Smooth muscle cell (in vitro differentiated cells): ENCODE results near the gene ZNRF2. TPM values are rescaled to one million over a fixed set of nuclear protein-coding genes. Genes with fewer than 3 reads are reported as not detected.
A peak's percentile ranks its signal among the peaks of the same experiment; 100 is the strongest.

Source experiments
- DNase-seq: peaks from one replicate; lab custom pipeline; 2025; ENCODE audit not compliant: unreplicated experiment; lab: John Stamatoyannopoulos, UW
- H2AFZ ChIP-seq: fragments of 200-600 bp; sonication (generic); 2 replicates; pipeline ENCODE4 v1.6.0; 2016; ENCODE audit warnings: antibody characterized with exemption, low read depth, mild to moderate bottlenecking
- H3F3A ChIP-seq: fragments of 200-600 bp; sonication (generic); 2 replicates; pipeline ENCODE4 v1.6.0; 2017; ENCODE audit warnings: antibody characterized with exemption, low read depth
- H3K27ac ChIP-seq: fragments of 200-600 bp; sonication (generic); 2 replicates; pipeline ENCODE4 v1.5.1; 2016; ENCODE audit warnings: low read depth, mild to moderate bottlenecking
- H3K27me3 ChIP-seq: fragments of 200-600 bp; sonication (generic); 2 replicates; pipeline ENCODE4 v1.6.1; 2016; ENCODE audit warnings: low read depth, mild to moderate bottlenecking
- H3K36me3 ChIP-seq: fragments of 200-600 bp; sonication (generic); 2 replicates; pipeline ENCODE4 v1.5.1; 2016; ENCODE audit warnings: low read depth
- H3K4me1 ChIP-seq: fragments of 200-600 bp; sonication (generic); 2 replicates; pipeline ENCODE4 v1.5.1; 2016; ENCODE audit warnings: low read depth
- H3K4me2 ChIP-seq: fragments of 200-600 bp; sonication (generic); 2 replicates; pipeline ENCODE4 v1.6.0; 2016; ENCODE audit warnings: mild to moderate bottlenecking
- H3K4me3 ChIP-seq: fragments of 200-600 bp; sonication (generic); 2 replicates; pipeline ENCODE4 v1.5.1; 2016; ENCODE audit warnings: mild to moderate bottlenecking
- H3K79me2 ChIP-seq: fragments of 200-600 bp; sonication (generic); 2 replicates; pipeline ENCODE4 v1.6.0; 2016; ENCODE audit warnings: low read depth, mild to moderate bottlenecking
- H3K9ac ChIP-seq: fragments of 200-600 bp; sonication (generic); 2 replicates; pipeline ENCODE4 v1.6.0; 2016; ENCODE audit warnings: low read depth
- H3K9me3 ChIP-seq: fragments of 200-600 bp; sonication (generic); replicated peaks from 2 replicates; pipeline ENCODE4 v1.5.1; 2016; ENCODE audit warnings: low read depth
- H4K20me1 ChIP-seq: fragments of 200-600 bp; sonication (generic); 2 replicates; pipeline ENCODE4 v1.6.0; 2016; ENCODE audit warnings: low read depth
- WGBS: methylation state at CpG from one replicate; pipeline ENCODE4 v1.1.7; 2016; ENCODE audit warnings: low lambda C conversion rate; 5-methylcytosine and 5-hydroxymethylcytosine counted together
- polyA plus RNA-seq: library from polyadenylated mRNA; unstranded; fragments of >200 nt; fragmentation: Nextera tagmentation; extraction: Ambion mirVana; gene quantifications from 2 replicates; pipeline ENCODE4 v1.2.1, GENCODE V29; 2016
- total RNA-seq: library from RNA; depleted of rRNA; stranded (reverse); fragments of >200 nt; gene quantifications from 2 replicates; pipeline ENCODE4 v1.2.3, GENCODE V29; 2014
- TF ChIP-seq, protein P1 (sequence below): fragments of 200-600 bp; sonication (generic); IDR thresholded peaks from 2 replicates; pipeline ENCODE4 v1.5.1; 2017; ENCODE audit warnings: borderline replicate concordance, mild to moderate bottlenecking, antibody characterized with exemption; ENCODE audit not compliant: insufficient read depth, poor library complexity, severe bottlenecking

ZNRF2 gene
- total and polyA plus RNA-seq, 2 experiments from 2014 or later, result 2.1 to 13.5 TPM

DNA sequence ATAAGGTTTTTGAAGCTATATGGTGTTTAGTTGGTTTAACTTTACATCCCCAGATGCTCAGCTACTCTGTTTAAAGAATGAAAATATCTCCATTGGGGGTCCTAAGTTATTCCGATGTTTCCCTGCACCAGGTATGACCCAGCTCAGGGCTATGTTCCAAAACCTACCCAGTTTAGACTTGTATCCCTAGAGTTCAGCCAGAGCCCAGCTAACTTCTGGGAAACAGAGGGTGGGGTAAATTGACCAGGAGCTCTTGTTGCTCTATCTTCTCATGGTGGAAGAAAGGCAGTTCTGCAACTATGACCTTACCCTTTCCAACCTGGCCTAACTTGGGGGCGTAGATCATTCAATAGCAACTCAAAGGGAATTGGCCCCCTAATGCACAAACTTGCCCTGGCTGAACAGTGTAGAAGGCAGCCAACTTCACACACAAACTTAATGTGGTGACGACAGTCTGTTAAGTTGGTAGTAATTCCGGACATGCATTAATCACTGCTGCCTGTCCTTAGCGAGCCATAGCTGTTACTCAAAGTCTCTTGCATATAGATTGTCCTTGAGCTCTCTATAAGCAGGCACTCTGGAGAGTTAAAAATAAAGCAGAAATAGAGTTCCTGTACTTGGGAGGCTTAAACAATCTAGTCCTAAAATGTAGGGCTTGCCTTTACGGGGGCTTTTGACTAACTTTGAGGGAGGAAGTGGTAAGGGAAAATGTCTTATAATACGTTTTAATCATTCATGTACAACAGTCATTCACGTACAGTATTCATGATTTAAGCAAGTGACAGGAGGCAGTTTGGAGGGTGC is 5.3 kb upstream of the ZNRF2 start:
- H3K79me2 ChIP-seq, result no peaks in the 10 kb centered on the region
- no peak overlapping the region for H3K4me3 ChIP-seq
- H3K9me3 ChIP-seq, result no peaks in the 10 kb centered on the region
- WGBS, result 67% methylated on average over 8 of the region's 8 CpGs
- no peaks in the 10 kb centered on the region for H3K36me3 ChIP-seq
- no peak overlapping the region for H2AFZ ChIP-seq
- H4K20me1 ChIP-seq, result no peaks in the 10 kb centered on the region
- H3K4me1 ChIP-seq, result peaks cover 14% of the 10 kb centered on the region
- DNase-seq, result no peak
- TF ChIP-seq, protein P1, sequence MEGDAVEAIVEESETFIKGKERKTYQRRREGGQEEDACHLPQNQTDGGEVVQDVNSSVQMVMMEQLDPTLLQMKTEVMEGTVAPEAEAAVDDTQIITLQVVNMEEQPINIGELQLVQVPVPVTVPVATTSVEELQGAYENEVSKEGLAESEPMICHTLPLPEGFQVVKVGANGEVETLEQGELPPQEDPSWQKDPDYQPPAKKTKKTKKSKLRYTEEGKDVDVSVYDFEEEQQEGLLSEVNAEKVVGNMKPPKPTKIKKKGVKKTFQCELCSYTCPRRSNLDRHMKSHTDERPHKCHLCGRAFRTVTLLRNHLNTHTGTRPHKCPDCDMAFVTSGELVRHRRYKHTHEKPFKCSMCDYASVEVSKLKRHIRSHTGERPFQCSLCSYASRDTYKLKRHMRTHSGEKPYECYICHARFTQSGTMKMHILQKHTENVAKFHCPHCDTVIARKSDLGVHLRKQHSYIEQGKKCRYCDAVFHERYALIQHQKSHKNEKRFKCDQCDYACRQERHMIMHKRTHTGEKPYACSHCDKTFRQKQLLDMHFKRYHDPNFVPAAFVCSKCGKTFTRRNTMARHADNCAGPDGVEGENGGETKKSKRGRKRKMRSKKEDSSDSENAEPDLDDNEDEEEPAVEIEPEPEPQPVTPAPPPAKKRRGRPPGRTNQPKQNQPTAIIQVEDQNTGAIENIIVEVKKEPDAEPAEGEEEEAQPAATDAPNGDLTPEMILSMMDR, result no peak
- H3K27me3 ChIP-seq, result peaks cover 2% of the 10 kb centered on the region
- peak overlapping the region; percentile 15 for H3K4me2 ChIP-seq
- no peak overlapping the region for H3K27ac ChIP-seq
- H3K9ac ChIP-seq, result no peak overlapping the region
- H3F3A ChIP-seq, result no peaks in the 10 kb centered on the region

DNA sequence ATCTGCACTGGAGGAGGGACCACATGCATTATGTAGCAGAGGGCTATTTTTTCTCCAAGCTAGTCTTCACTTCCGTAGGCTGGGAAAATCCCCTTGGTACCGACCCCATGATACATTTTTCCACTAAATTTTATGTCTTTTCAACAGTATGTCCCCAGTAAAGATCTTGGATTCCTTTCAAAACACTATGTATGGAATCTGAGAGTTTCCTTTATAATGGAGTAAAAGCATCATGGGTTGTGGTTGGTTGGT is 4.8 kb upstream of the ZNRF2 start:
- Histone ChIP-seq H3K27me3 (no peaks in the 10 kb centered on the region), H3K79me2 (no peaks in the 10 kb centered on the region), H3F3A (no peaks in the 10 kb centered on the region), H3K4me3 (no peak overlapping the region), H3K36me3 (no peaks in the 10 kb centered on the region), H3K4me1 (peaks cover 14% of the 10 kb centered on the region), H4K20me1 (no peaks in the 10 kb centered on the region), H2AFZ (no peak overlapping the region), H3K9ac (no peak overlapping the region), H3K4me2 (peak overlapping the region; percentile 15), H3K9me3 (no peaks in the 10 kb centered on the region), H3K27ac (no peak overlapping the region)
- 61% methylated on average over 2 of the region's 2 CpGs for WGBS
- no peak for DNase-seq
- TF ChIP-seq, protein P1, result no peak

DNA sequence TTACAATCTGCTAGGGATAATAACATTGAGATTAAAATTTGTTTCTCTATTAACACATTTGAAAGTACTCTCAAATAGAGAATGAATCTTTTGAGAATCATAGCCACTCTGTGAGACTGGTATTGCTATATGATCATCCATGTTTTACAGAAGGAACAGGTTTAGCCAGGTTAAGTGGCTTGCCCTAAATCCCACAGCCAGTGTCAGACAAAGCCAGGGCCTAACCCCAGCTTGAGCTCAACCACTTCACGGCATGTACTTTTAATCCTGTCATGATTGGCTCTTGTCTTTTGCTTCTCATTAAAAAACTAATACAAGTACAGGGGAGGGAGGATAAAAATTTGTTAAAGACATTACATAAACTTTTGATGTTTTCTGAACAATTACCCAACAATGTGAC is 3.8 kb upstream of the ZNRF2 start:
- Histone ChIP-seq H3K79me2 (no peaks in the 10 kb centered on the region), H4K20me1 (no peaks in the 10 kb centered on the region), H3K27ac (no peak overlapping the region), H2AFZ (no peak overlapping the region), H3K4me2 (no peak overlapping the region), H3K9me3 (no peaks in the 10 kb centered on the region), H3K9ac (no peak overlapping the region), H3K27me3 (no peaks in the 10 kb centered on the region), H3K4me3 (no peak overlapping the region), H3K4me1 (peaks cover 14% of the 10 kb centered on the region), H3K36me3 (no peaks in the 10 kb centered on the region), H3F3A (no peaks in the 10 kb centered on the region)
- WGBS, result 73% methylated on average over 1 of the region's 1 CpG
- no peak for DNase-seq
- TF ChIP-seq, protein P1, result no peak

DNA sequence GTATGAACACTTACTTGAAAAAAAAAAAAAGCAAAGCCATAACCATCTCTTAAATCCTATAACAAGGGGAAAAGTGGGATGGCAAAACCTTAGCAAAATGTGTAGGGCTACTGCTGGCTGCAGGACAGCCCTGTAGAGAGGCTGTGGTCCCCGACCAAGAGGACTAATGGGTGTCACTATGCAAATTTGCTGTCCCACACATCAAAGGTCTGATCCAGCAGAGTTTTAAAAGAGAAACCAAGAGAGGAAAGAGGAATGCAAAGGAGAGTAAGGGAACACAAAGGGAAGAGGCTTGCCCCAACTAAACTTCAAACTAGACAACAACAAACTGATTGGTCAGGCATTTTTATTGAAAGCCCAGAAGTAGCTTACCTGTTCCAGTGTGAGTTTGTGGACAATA is 3.1 kb upstream of the ZNRF2 start:
- Histone ChIP-seq H3K9ac (no peak overlapping the region), H3K9me3 (no peaks in the 10 kb centered on the region), H3K27ac (no peak overlapping the region), H2AFZ (no peak overlapping the region), H4K20me1 (no peaks in the 10 kb centered on the region), H3K4me3 (no peak overlapping the region), H3F3A (peaks cover under 1% of the 10 kb centered on the region), H3K36me3 (no peaks in the 10 kb centered on the region), H3K4me2 (no peak overlapping the region), H3K27me3 (no peaks in the 10 kb centered on the region), H3K4me1 (peaks cover 16% of the 10 kb centered on the region), H3K79me2 (peaks cover under 1% of the 10 kb centered on the region)
- DNase-seq, result no peak
- WGBS, result 35% methylated on average over 1 of the region's 1 CpG
- TF ChIP-seq, protein P1, result no peak
